Measurements from ENCODE around the gene GPR137B.

GRCh38 chr1:236114076-236114747, 28.1 kb upstream of the GPR137B start:
- TF ChIP-seq POLR2A (IDR thresholded peaks at IDR 0.05) (no peak), CTCF (IDR thresholded peaks at IDR 0.05) (no peak)

Data from adrenal gland (tissue), 5 donors.